Liver (tissue), 9 donors: ENCODE results near the gene ITIH1. TPM values are rescaled to one million over a fixed set of nuclear protein-coding genes. Genes with fewer than 3 reads are reported as not detected.

Experiments used
- DNase-seq: peaks from one replicate; pipeline ENCODE4 v3.0.0-alpha.2; 2017; ENCODE audit warnings: low spot score
- H3K27ac ChIP-seq, 2 donors: one replicate each; pipeline ENCODE4 v1.7.0; 2013; ENCODE audit warnings: inconsistent platforms in 2 of 2, low read length in 2 of 2, control low read depth in 1 of 2, low read depth in 1 of 2, mild to moderate bottlenecking in 1 of 2
- H3K27me3 ChIP-seq, 4 donors: one replicate each; pipeline versions ENCODE4 v1.6.1 to v1.7.0; 2013; ENCODE audit warnings: low read length in 3 of 4, inconsistent platforms in 1 of 4, mild to moderate bottlenecking in 1 of 4, moderate library complexity in 1 of 4; ENCODE audit not compliant: control insufficient read depth in 4 of 4, insufficient read depth in 4 of 4
- H3K36me3 ChIP-seq, 4 donors: one replicate each; pipeline versions ENCODE4 v1.6.1 to v1.7.0; 2013; ENCODE audit warnings: low read length in 3 of 4, mild to moderate bottlenecking in 3 of 4, low read depth in 1 of 4, moderate library complexity in 1 of 4; ENCODE audit not compliant: control insufficient read depth in 4 of 4, insufficient read depth in 3 of 4
- H3K4me1 ChIP-seq, 4 donors: one replicate each; pipeline versions ENCODE4 v1.6.1 to v1.7.0; 2013; ENCODE audit warnings: low read length in 3 of 4, mild to moderate bottlenecking in 3 of 4, moderate library complexity in 1 of 4; ENCODE audit not compliant: control insufficient read depth in 4 of 4, insufficient read depth in 4 of 4
- H3K4me3 ChIP-seq, 3 donors: one replicate each; pipeline versions ENCODE4 v1.6.1 to v1.7.0; 2013; ENCODE audit warnings: low read length in 3 of 3, control low read depth in 1 of 3, low read depth in 1 of 3, mild to moderate bottlenecking in 1 of 3
- H3K9ac ChIP-seq, 2 donors: one replicate each; pipeline ENCODE4 v1.7.0; 2013; ENCODE audit warnings: low read length in 2 of 2, mild to moderate bottlenecking in 2 of 2, moderate library complexity in 2 of 2, control low read depth in 1 of 2, low read depth in 1 of 2
- H3K9me3 ChIP-seq, 4 donors: one replicate each; pipeline versions ENCODE4 v1.6.1 to v1.7.0; 2013; ENCODE audit warnings: low read length in 3 of 4; ENCODE audit not compliant: control insufficient read depth in 4 of 4
- EGR1 ChIP-seq, 2 donors: IDR thresholded peaks; 2 replicates each; pipeline ENCODE4 v1.6.1; 2016 to 2018; ENCODE audit warnings: antibody characterized with exemption in 2 of 2, low read depth in 2 of 2
- FOXA1 ChIP-seq: IDR thresholded peaks from 2 replicates; pipeline ENCODE4 v1.6.1; 2016; ENCODE audit warnings: antibody characterized with exemption
- FOXA2 ChIP-seq: IDR thresholded peaks from 2 replicates; pipeline ENCODE4 v1.6.1; 2016; ENCODE audit warnings: antibody characterized with exemption
- GABPA ChIP-seq, 2 donors: IDR thresholded peaks in 1 of 2; conservative IDR thresholded peaks in 1 of 2; 2 replicates each; pipeline ENCODE4 v1.6.1; 2016; ENCODE audit warnings: antibody characterized with exemption in 2 of 2, mild to moderate bottlenecking in 1 of 2, moderate library complexity in 1 of 2
- HNF4A ChIP-seq, 2 donors: conservative IDR thresholded peaks; 2 replicates each; pipeline ENCODE4 v1.6.1; 2016; ENCODE audit warnings: antibody characterized with exemption in 2 of 2, mild to moderate bottlenecking in 2 of 2
- JUND ChIP-seq, 2 donors: IDR thresholded peaks; 2 replicates each; pipeline ENCODE4 v1.6.1; 2016; ENCODE audit warnings: antibody characterized with exemption in 2 of 2
- NR2F2 ChIP-seq: IDR thresholded peaks from 2 replicates; pipeline ENCODE4 v1.6.1; 2016; ENCODE audit warnings: antibody characterized with exemption
- RXRA ChIP-seq, 2 donors: IDR thresholded peaks; 2 replicates each; pipeline ENCODE4 v1.6.1; 2017 to 2018; ENCODE audit warnings: antibody characterized with exemption in 2 of 2, mild to moderate bottlenecking in 1 of 2
- TAF1 ChIP-seq: conservative IDR thresholded peaks from 2 replicates; pipeline ENCODE4 v1.6.1; 2016; ENCODE audit warnings: antibody characterized with exemption, mild to moderate bottlenecking
- YY1 ChIP-seq: IDR thresholded peaks from 2 replicates; pipeline ENCODE4 v1.6.1; 2016; ENCODE audit warnings: antibody characterized with exemption, mild to moderate bottlenecking
- WGBS: extraction: QIAGEN DNeasy Blood & Tissue Kit; methylation state at CpG from one replicate; pipeline ENCODE4 v1.1.7; 2013; 5-methylcytosine and 5-hydroxymethylcytosine counted together
- polyA plus RNA-seq, 2 donors: library from polyadenylated mRNA; stranded (reverse) in 1 of 2; unstranded in 1 of 2; fragments of 200-250 nt in 1 of 2; fragments of >200 nt in 1 of 2; fragmentation: Nextera tagmentation in 1 of 2; extraction: Ambion mirVana in 1 of 2; gene quantifications; one replicate each; pipeline versions ENCODE4 v1.2.1 to v1.2.3, GENCODE V29; 2013 to 2015
- total RNA-seq, 2 donors: library from RNA; depleted of rRNA; stranded (reverse); fragments of >200 nt; gene quantifications; one replicate each; pipeline ENCODE4 v1.2.3, GENCODE V29; 2014
- TF ChIP-seq, protein P1 (sequence below): IDR thresholded peaks from 2 replicates; pipeline ENCODE4 v1.6.1; 2016; ENCODE audit warnings: antibody characterized with exemption
- TF ChIP-seq, protein P2 (sequence below): IDR thresholded peaks from 2 replicates; pipeline ENCODE4 v1.6.1; 2016; ENCODE audit warnings: antibody characterized with exemption, mild to moderate bottlenecking
- TF ChIP-seq, protein P3 (sequence below): fragments of 150-350 bp; IDR thresholded peaks from 2 replicates; pipeline ENCODE4 v1.5.1; 2017; ENCODE audit warnings: improper control_type of control experiment, low read depth, low read length; ENCODE audit not compliant: missing input control
- TF ChIP-seq, protein P4 (sequence below): IDR thresholded peaks from 2 replicates; pipeline ENCODE4 v1.6.1; 2016; ENCODE audit warnings: antibody characterized with exemption
- donor health status: healthy.
- donor health status: healthy.
- donor health status: healthy.
- donor health status: healthy.
- donor health status: healthy.

The ITIH1 gene
- total and polyA plus RNA-seq, 4 donors: 1,022 to 1,400 (median 1,242) TPM

DNA sequence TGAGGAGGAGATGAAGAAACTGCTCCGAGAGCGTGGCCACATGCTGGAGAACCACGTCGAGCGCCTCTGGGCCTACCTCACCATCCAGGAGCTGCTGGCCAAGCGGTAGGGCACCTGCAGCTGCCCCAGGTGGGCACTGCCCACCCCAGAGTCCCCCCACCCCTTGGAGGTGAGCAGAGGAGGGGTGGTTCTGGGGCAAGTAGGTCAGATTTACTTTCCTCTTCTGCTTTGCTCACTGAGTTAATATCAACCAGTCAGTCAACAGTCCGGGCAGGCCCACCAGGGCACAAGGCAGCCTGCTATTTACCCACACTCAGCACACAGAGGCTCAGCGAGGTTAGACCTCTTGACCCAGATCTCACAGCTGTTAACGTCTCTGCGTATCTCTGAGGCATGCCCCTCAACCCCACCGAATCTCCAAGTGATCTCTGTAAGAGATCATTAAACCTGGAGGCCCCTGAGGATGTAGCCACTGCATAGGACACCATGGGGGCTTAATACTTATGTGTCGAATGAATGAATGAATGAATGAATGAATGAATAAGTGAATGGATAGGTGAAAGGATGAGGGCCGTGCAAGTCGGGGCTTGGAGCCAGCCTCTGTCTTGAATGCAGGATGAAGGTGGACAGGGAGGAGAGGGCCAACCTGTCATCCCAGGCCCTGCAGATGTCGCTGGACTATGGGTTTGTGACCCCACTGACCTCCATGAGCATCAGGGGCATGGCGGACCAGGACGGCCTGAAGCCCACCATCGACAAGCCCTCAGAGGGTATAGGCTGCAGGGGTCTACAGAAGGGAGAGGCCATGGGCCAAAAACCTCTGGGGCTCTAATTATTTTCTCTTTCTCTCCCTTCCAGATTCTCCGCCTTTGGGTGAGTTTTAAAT, 9.2 kb downstream of the ITIH1 start:
- H3K27ac ChIP-seq: peak overlapping the region; percentile 36 to 59
- H3K4me1 ChIP-seq: peaks cover 15 to 95% (median 79%) of the 10 kb centered on the region in 4 donors
- H3K27me3 ChIP-seq: no peaks in the 10 kb centered on the region
- WGBS: 67% methylated on average over 19 of the region's 19 CpGs
- no peak for TF ChIP-seq TAF1
- peak; percentile 73 for TF ChIP-seq FOXA1
- TF ChIP-seq, protein P1, sequence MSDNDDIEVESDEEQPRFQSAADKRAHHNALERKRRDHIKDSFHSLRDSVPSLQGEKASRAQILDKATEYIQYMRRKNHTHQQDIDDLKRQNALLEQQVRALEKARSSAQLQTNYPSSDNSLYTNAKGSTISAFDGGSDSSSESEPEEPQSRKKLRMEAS: peak; percentile 36
- TF ChIP-seq RXRA (IDR thresholded peaks at IDR 0.05): peak; percentile 24 to 83
- TF ChIP-seq FOXA2: peak; percentile 74
- TF ChIP-seq, protein P2, sequence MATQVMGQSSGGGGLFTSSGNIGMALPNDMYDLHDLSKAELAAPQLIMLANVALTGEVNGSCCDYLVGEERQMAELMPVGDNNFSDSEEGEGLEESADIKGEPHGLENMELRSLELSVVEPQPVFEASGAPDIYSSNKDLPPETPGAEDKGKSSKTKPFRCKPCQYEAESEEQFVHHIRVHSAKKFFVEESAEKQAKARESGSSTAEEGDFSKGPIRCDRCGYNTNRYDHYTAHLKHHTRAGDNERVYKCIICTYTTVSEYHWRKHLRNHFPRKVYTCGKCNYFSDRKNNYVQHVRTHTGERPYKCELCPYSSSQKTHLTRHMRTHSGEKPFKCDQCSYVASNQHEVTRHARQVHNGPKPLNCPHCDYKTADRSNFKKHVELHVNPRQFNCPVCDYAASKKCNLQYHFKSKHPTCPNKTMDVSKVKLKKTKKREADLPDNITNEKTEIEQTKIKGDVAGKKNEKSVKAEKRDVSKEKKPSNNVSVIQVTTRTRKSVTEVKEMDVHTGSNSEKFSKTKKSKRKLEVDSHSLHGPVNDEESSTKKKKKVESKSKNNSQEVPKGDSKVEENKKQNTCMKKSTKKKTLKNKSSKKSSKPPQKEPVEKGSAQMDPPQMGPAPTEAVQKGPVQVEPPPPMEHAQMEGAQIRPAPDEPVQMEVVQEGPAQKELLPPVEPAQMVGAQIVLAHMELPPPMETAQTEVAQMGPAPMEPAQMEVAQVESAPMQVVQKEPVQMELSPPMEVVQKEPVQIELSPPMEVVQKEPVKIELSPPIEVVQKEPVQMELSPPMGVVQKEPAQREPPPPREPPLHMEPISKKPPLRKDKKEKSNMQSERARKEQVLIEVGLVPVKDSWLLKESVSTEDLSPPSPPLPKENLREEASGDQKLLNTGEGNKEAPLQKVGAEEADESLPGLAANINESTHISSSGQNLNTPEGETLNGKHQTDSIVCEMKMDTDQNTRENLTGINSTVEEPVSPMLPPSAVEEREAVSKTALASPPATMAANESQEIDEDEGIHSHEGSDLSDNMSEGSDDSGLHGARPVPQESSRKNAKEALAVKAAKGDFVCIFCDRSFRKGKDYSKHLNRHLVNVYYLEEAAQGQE: peak; percentile 39
- peak; percentile 12 to 67 for TF ChIP-seq HNF4A (conservative IDR thresholded peaks at IDR 0.05)
- TF ChIP-seq, protein P3, sequence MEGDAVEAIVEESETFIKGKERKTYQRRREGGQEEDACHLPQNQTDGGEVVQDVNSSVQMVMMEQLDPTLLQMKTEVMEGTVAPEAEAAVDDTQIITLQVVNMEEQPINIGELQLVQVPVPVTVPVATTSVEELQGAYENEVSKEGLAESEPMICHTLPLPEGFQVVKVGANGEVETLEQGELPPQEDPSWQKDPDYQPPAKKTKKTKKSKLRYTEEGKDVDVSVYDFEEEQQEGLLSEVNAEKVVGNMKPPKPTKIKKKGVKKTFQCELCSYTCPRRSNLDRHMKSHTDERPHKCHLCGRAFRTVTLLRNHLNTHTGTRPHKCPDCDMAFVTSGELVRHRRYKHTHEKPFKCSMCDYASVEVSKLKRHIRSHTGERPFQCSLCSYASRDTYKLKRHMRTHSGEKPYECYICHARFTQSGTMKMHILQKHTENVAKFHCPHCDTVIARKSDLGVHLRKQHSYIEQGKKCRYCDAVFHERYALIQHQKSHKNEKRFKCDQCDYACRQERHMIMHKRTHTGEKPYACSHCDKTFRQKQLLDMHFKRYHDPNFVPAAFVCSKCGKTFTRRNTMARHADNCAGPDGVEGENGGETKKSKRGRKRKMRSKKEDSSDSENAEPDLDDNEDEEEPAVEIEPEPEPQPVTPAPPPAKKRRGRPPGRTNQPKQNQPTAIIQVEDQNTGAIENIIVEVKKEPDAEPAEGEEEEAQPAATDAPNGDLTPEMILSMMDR: no peak
- no peak overlapping the region for H3K9ac ChIP-seq
- peaks cover 13 to 64% (median 43%) of the 10 kb centered on the region in 4 donors for H3K36me3 ChIP-seq
- H3K9me3 ChIP-seq: no peaks in the 10 kb centered on the region
- no peak for DNase-seq
- no peak overlapping the region for H3K4me3 ChIP-seq

DNA sequence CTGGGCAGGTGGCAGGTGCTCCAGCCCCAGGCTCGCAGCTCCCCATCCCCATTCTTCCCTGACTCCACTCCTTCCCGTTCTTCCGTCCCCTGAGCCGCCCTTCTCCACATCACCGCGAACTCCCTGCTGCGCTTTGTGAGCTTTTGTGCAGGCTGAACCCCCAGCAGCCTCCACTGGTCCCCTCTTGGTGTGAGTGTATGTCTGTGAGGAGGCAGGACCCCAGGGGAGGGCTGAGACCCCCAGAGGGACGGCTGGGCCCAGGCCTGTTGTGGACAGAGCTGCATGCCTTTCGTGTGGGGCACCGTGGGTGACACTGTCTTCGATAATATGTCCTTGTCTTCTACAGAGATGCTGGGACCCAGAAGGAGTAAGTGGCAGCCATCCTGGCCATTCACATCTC, 9.8 kb downstream of the ITIH1 start:
- H3K27me3 ChIP-seq: no peaks in the 10 kb centered on the region
- 86% methylated on average over 11 of the region's 11 CpGs for WGBS
- DNase-seq: no peak
- H3K4me1 ChIP-seq: peaks cover 14 to 95% (median 78%) of the 10 kb centered on the region in 4 donors
- H3K27ac ChIP-seq: peak overlapping the region; percentile 4 to 36
- no peak overlapping the region for H3K4me3 ChIP-seq
- H3K9ac ChIP-seq: no peak overlapping the region
- H3K9me3 ChIP-seq: no peaks in the 10 kb centered on the region
- H3K36me3 ChIP-seq: peaks cover 13 to 59% (median 41%) of the 10 kb centered on the region in 4 donors
- TF ChIP-seq FOXA2 (no peak), NR2F2 (no peak), TAF1 (no peak), HNF4A (conservative IDR thresholded peaks at IDR 0.05) (no peak), RXRA (IDR thresholded peaks at IDR 0.05) (no peak), EGR1 (IDR thresholded peaks at IDR 0.05; ENCODE audit: low read depth in 2 of 2) (no peak), GABPA (IDR thresholded peaks at IDR 0.05 in 1 of 2, conservative IDR thresholded peaks at IDR 0.05 in 1 of 2) (no peak), YY1 (no peak), JUND (IDR thresholded peaks at IDR 0.05) (no peak)
- TF ChIP-seq, protein P1: no peak
- TF ChIP-seq, protein P4, sequence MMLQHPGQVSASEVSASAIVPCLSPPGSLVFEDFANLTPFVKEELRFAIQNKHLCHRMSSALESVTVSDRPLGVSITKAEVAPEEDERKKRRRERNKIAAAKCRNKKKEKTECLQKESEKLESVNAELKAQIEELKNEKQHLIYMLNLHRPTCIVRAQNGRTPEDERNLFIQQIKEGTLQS: no peak
- TF ChIP-seq, protein P2: no peak
- TF ChIP-seq, protein P3: no peak
